ENCODE measurements around the gene STX10. TPM values are rescaled to one million over a fixed set of nuclear protein-coding genes. Genes with fewer than 3 reads are reported as not detected.

STX10 gene
- total RNA-seq, 5 donors from 2014 or later (not counting 1 experiment from before 2014, with no cell fraction given), result 43.8 to 89.6 (median 67.3) TPM

GRCh38 chr19:13135068-13136062, 14.8 kb downstream of the STX10 start:
- CTCF ChIA-PET, result no interaction called here
- H3K4me1 ChIP-seq (ENCODE audit: control insufficient read depth in 1 of 2, extremely low read depth in 1 of 2, insufficient read depth in 2 of 2, low read length in 2 of 2), result peaks cover 0 to 25% of the 10 kb centered on the region in 2 experiments
- H3K4me3 Mint-ChIP-seq, result no peak overlapping the region
- H3K9me3 ChIP-seq, result no peaks in the 10 kb centered on the region
- H3K27ac ChIP-seq (ENCODE audit: low read length), result no peak overlapping the region
- ATAC-seq (replicated peaks in 1 of 4) (no peak), DNase-seq (no peak)
- POLR2A ChIA-PET, result no interaction called here
- H3K27me3 Mint-ChIP-seq, result no peaks in the 10 kb centered on the region
- H3K27ac Mint-ChIP-seq, result no peak overlapping the region
- H3K36me3 ChIP-seq (ENCODE audit: control insufficient read depth in 2 of 2, extremely low read depth in 1 of 2, insufficient read depth in 1 of 2, low read length in 1 of 2), result peaks cover 19 to 36% of the 10 kb centered on the region in 2 donors
- H3K4me3 ChIP-seq (ENCODE audit: control insufficient read depth in 1 of 2, extremely low read depth in 1 of 2, low read length in 1 of 2), result no peak overlapping the region
- H3K4me1 Mint-ChIP-seq, result peaks cover 19 to 29% (median 22%) of the 10 kb centered on the region in 3 donors
- no peaks in the 10 kb centered on the region for H3K9me3 Mint-ChIP-seq
- peaks cover 17% of the 10 kb centered on the region for H3K36me3 Mint-ChIP-seq
- H3K27me3 ChIP-seq (replicated peaks in 1 of 2; ENCODE audit: control insufficient read depth in 2 of 2, extremely low read depth in 1 of 2, insufficient read depth in 2 of 2, low read length in 1 of 2), result no peaks in the 10 kb centered on the region
- WGBS (ENCODE audit: insufficient coverage), result 96% methylated on average over 52 of the region's 60 CpGs

GRCh38 chr19:13134626-13135025, 15.5 kb downstream of the STX10 start:
- Mint-ChIP-seq H3K4me3 (no peak overlapping the region), H3K27me3 (no peaks in the 10 kb centered on the region), H3K4me1 (peaks cover 19 to 30% (median 24%) of the 10 kb centered on the region in 3 donors), H3K9me3 (no peaks in the 10 kb centered on the region), H3K36me3 (peaks cover 16% of the 10 kb centered on the region), H3K27ac (no peak overlapping the region)
- Histone ChIP-seq H3K27me3 (replicated peaks in 1 of 2; ENCODE audit: control insufficient read depth in 2 of 2, extremely low read depth in 1 of 2, insufficient read depth in 2 of 2, low read length in 1 of 2) (no peaks in the 10 kb centered on the region), H3K36me3 (ENCODE audit: control insufficient read depth in 2 of 2, extremely low read depth in 1 of 2, insufficient read depth in 1 of 2, low read length in 1 of 2) (peaks cover 19 to 36% of the 10 kb centered on the region in 2 donors), H3K27ac (ENCODE audit: low read length) (no peak overlapping the region), H3K9me3 (no peaks in the 10 kb centered on the region), H3K4me1 (ENCODE audit: control insufficient read depth in 1 of 2, extremely low read depth in 1 of 2, insufficient read depth in 2 of 2, low read length in 2 of 2) (peaks cover 0 to 25% of the 10 kb centered on the region in 2 experiments), H3K4me3 (ENCODE audit: control insufficient read depth in 1 of 2, extremely low read depth in 1 of 2, low read length in 1 of 2) (no peak overlapping the region)
- CTCF ChIA-PET, result no interaction called here
- 100% methylated on average over 2 of the region's 3 CpGs for WGBS (ENCODE audit: insufficient coverage)
- DNase-seq (no peak), ATAC-seq (replicated peaks in 1 of 4) (no peak)
- POLR2A ChIA-PET, result no interaction called here

- no peaks in the 10 kb centered on the region for H3K9me3 ChIP-seq
- H3K4me3 Mint-ChIP-seq, result no peak overlapping the region
- CTCF ChIA-PET, result interaction anchor here (0.6 to 1.5 kb wide), 2 partner anchors 22 to 220 kb away, joined by 3 read pairs; no protein-coding TSS in a partner anchor
- H3K27me3 Mint-ChIP-seq, result no peaks in the 10 kb centered on the region
- peaks cover 24 to 36% (median 30%) of the 10 kb centered on the region in 3 donors for H3K4me1 Mint-ChIP-seq
- no peak for ATAC-seq (replicated peaks in 1 of 4)
- peaks cover 14% of the 10 kb centered on the region for H3K36me3 Mint-ChIP-seq
- no peak overlapping the region for H3K4me3 ChIP-seq (ENCODE audit: control insufficient read depth in 1 of 2, extremely low read depth in 1 of 2, low read length in 1 of 2)
- H3K4me1 ChIP-seq (ENCODE audit: control insufficient read depth in 1 of 2, extremely low read depth in 1 of 2, insufficient read depth in 2 of 2, low read length in 2 of 2), result peaks cover 0 to 28% of the 10 kb centered on the region in 2 experiments
- H3K27ac ChIP-seq (ENCODE audit: low read length), result no peak overlapping the region
- H3K36me3 ChIP-seq (ENCODE audit: control insufficient read depth in 2 of 2, extremely low read depth in 1 of 2, insufficient read depth in 1 of 2, low read length in 1 of 2), result peaks cover 18 to 29% of the 10 kb centered on the region in 2 donors
- POLR2A ChIA-PET, result no interaction called here
- no peaks in the 10 kb centered on the region for H3K9me3 Mint-ChIP-seq
- DNase-seq, result no peak
- H3K27me3 ChIP-seq (replicated peaks in 1 of 2; ENCODE audit: control insufficient read depth in 2 of 2, extremely low read depth in 1 of 2, insufficient read depth in 2 of 2, low read length in 1 of 2), result no peaks in the 10 kb centered on the region
- peak overlapping the region; percentile 11 to 77 for H3K27ac Mint-ChIP-seq
- WGBS (ENCODE audit: insufficient coverage), result 67% methylated on average over 5 of the region's 12 CpGs
These were observed 16.8 kb downstream of the STX10 start for GRCh38 chr19:13133241-13133870.

DNA sequence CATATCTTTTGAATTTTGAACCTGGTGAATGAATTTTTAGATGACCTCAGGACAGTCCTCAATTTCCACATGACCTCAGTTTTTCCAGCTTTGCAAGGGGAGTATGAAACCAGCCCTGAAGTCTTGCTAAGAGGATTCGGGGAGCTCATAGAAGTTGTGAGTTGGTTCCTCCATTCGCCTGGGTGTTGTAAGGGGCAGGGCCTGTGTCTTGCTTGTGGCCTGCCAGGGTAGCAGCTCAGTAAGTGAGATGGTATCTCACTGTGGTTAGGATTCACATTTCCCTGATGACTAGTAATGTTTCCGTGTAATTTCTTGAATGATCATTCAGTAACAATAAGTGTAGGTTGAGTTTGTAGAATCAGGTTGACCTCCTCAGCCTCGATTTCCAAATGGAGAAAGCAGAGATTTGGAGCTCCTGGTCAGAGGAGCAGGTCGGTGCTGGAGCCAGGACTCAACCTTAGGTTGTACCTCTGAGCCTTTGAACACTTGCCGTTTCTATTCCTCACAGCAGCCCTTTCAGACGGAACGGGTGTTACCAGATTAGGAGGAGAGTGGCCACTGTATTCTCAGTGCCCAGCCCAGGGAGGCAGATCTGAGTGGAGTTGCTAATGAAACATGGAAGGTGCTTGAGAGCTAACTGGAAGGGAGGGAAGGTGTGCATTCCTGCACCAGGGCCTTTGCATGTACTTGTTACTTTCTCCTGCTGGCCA, 17.5 kb downstream of the STX10 start:
- ATAC-seq (replicated peaks in 1 of 4), result peak; percentile 86 to 92 (median 90)
- peak overlapping the region; percentile 77 to 88 for H3K27ac Mint-ChIP-seq

GRCh38 chr19:13130886-13131490, 19.2 kb downstream of the STX10 start:
- Mint-ChIP-seq H3K27ac (peak overlapping the region in 1 of 2 donors; percentile 85), H3K4me1 (peaks cover 31 to 42% (median 35%) of the 10 kb centered on the region in 3 donors), H3K27me3 (no peaks in the 10 kb centered on the region), H3K9me3 (no peaks in the 10 kb centered on the region), H3K4me3 (no peak overlapping the region), H3K36me3 (no peaks in the 10 kb centered on the region)
- Histone ChIP-seq H3K4me1 (ENCODE audit: control insufficient read depth in 1 of 2, extremely low read depth in 1 of 2, insufficient read depth in 2 of 2, low read length in 2 of 2) (peaks cover 0 to 28% of the 10 kb centered on the region in 2 experiments), H3K27ac (ENCODE audit: low read length) (no peak overlapping the region), H3K27me3 (replicated peaks in 1 of 2; ENCODE audit: control insufficient read depth in 2 of 2, extremely low read depth in 1 of 2, insufficient read depth in 2 of 2, low read length in 1 of 2) (no peaks in the 10 kb centered on the region), H3K4me3 (ENCODE audit: control insufficient read depth in 1 of 2, extremely low read depth in 1 of 2, low read length in 1 of 2) (no peak overlapping the region), H3K36me3 (ENCODE audit: control insufficient read depth in 2 of 2, extremely low read depth in 1 of 2, insufficient read depth in 1 of 2, low read length in 1 of 2) (peaks cover 3 to 6% of the 10 kb centered on the region in 2 donors), H3K9me3 (no peaks in the 10 kb centered on the region)
- ChIA-PET CTCF (interaction anchor here in 1 of 2 donors (0.6 to 0.7 kb wide), 2 partner anchors 234 to 886 kb away, joined by 5 to 8 read pairs; no protein-coding TSS in a partner anchor), POLR2A (no interaction called here)
- 95% methylated on average over 3 of the region's 3 CpGs for WGBS (ENCODE audit: insufficient coverage)
- ATAC-seq (replicated peaks in 1 of 4), result no peak
- no peak for DNase-seq

More for the DNA sequence above, 17.5 kb downstream of the STX10 start:
- H3K4me3 Mint-ChIP-seq, result peak overlapping the region in 2 of 3 donors; percentile 6 to 15
- peaks cover 10% of the 10 kb centered on the region for H3K36me3 Mint-ChIP-seq
- Histone ChIP-seq H3K4me1 (ENCODE audit: control insufficient read depth in 1 of 2, extremely low read depth in 1 of 2, insufficient read depth in 2 of 2, low read length in 2 of 2) (peaks cover 0 to 28% of the 10 kb centered on the region in 2 experiments), H3K36me3 (ENCODE audit: control insufficient read depth in 2 of 2, extremely low read depth in 1 of 2, insufficient read depth in 1 of 2, low read length in 1 of 2) (peaks cover 11 to 22% of the 10 kb centered on the region in 2 donors), H3K27me3 (replicated peaks in 1 of 2; ENCODE audit: control insufficient read depth in 2 of 2, extremely low read depth in 1 of 2, insufficient read depth in 2 of 2, low read length in 1 of 2) (no peaks in the 10 kb centered on the region), H3K27ac (ENCODE audit: low read length) (peak overlapping the region; percentile 28), H3K9me3 (no peaks in the 10 kb centered on the region), H3K4me3 (ENCODE audit: control insufficient read depth in 1 of 2, extremely low read depth in 1 of 2, low read length in 1 of 2) (no peak overlapping the region)
- peaks cover 29 to 41% (median 35%) of the 10 kb centered on the region in 3 donors for H3K4me1 Mint-ChIP-seq
- no peaks in the 10 kb centered on the region for H3K9me3 Mint-ChIP-seq
- H3K27me3 Mint-ChIP-seq, result no peaks in the 10 kb centered on the region
- ChIA-PET CTCF (interaction anchor here (0.6 to 1.5 kb wide), 6 partner anchors 13 to 455 kb away, joined by 3 read pairs; no protein-coding TSS in a partner anchor), POLR2A (no interaction called here)
- DNase-seq, result peak in 20 of 35 experiments; percentile 16 to 56 (median 34)
- 38% methylated on average over 8 of the region's 8 CpGs for WGBS (ENCODE audit: insufficient coverage)
